ENCODE data around the gene NEGR1. TPM values are rescaled to one million over a fixed set of nuclear protein-coding genes. Genes with fewer than 3 reads are reported as not detected.

The NEGR1 gene
- total and polyA plus RNA-seq, 9 of the 15 experiments (the other 6 are each of a cell fraction or from before 2014, with no cell fraction given), result not detected

DNA sequence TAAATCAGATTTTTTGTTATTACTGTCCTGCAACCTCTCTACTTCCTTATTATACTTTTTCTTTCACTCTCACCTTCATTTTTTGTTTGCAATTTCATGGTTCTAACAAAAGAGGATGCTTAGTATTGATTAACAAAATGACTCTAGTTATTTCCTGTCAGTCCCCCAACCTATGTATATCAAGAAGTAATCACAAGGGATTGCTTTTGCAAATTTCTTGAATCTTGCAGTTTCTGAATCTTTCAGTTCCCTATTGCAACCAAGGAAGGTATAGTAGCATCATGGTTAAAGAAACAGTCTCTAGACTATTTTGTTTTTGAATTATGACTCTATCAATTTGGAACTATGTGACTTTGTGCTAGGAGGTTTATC, 446.9 kb downstream of the NEGR1 start:
- Histone ChIP-seq H3K27ac (ENCODE audit: extremely low read depth, low read depth, low read length) (no peak overlapping the region), H3K9ac (ENCODE audit: insufficient read depth in 1 of 2, low read depth in 2 of 2, low read length in 2 of 2) (no peak overlapping the region), H3K4me3 (no peak overlapping the region), H3K79me2 (ENCODE audit: control insufficient read depth, insufficient read depth, low read length) (no peaks in the 10 kb centered on the region), H2AFZ (ENCODE audit: low read depth, low read length) (no peak overlapping the region), H3K9me3 (replicated peaks; ENCODE audit: control insufficient read depth, insufficient read depth, low read depth, low read length) (no peaks in the 10 kb centered on the region), H4K20me1 (replicated peaks; ENCODE audit: control insufficient read depth, insufficient read depth, low read length) (no peaks in the 10 kb centered on the region), H3K4me1 (replicated peaks in 1 of 2; ENCODE audit: control insufficient read depth in 2 of 2, insufficient read depth in 2 of 2, low read length in 2 of 2) (no peaks in the 10 kb centered on the region), H3K4me2 (ENCODE audit: insufficient read depth, low read length) (no peak overlapping the region), H3K36me3 (ENCODE audit: control insufficient read depth, insufficient read depth, low read length) (no peaks in the 10 kb centered on the region), H3K27me3 (ENCODE audit: control insufficient read depth in 2 of 2, insufficient read depth in 2 of 2, low read length in 2 of 2) (no peaks in the 10 kb centered on the region), H3K9me1 (ENCODE audit: control insufficient read depth, insufficient read depth, low read length) (no peaks in the 10 kb centered on the region)
- intact Hi-C loops (cut with micrococcal nuclease), result no loop called here
- no peak for FAIRE-seq
- DNase-seq (ENCODE audit: extremely low read depth in 1 of 4, low spot score in 3 of 4), result no peak
- BruUV-seq (replicated peaks), result no TSS peak
- ChIA-PET CTCF (ENCODE audit: low intra/inter-chr PET ratio) (no interaction called here), POLR2A (no interaction called here)
- no peak for ATAC-seq
- in situ Hi-C loops (cut with MboI), result no loop called here
- TF ChIP-seq ZBTB2 (IDR thresholded peaks at IDR 0.05), result no peak
- no peak for TF ChIP-seq RAD51 (IDR thresholded peaks at IDR 0.05; ENCODE audit: borderline replicate concordance, low read depth)
- no peak for TF ChIP-seq ZNF121 (CRISPR knock-in tag; conservative IDR thresholded peaks at IDR 0.05)
- TF ChIP-seq ILF3 (IDR thresholded peaks at IDR 0.05; ENCODE audit: borderline replicate concordance), result no peak
- no peak for TF ChIP-seq ZNF324 (CRISPR knock-in tag; IDR thresholded peaks at IDR 0.05)
- TF ChIP-seq ZNF77 (CRISPR knock-in tag; IDR thresholded peaks at IDR 0.05), result no peak
- TF ChIP-seq, protein P1, sequence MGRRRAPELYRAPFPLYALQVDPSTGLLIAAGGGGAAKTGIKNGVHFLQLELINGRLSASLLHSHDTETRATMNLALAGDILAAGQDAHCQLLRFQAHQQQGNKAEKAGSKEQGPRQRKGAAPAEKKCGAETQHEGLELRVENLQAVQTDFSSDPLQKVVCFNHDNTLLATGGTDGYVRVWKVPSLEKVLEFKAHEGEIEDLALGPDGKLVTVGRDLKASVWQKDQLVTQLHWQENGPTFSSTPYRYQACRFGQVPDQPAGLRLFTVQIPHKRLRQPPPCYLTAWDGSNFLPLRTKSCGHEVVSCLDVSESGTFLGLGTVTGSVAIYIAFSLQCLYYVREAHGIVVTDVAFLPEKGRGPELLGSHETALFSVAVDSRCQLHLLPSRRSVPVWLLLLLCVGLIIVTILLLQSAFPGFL (CRISPR knock-in tag; IDR thresholded peaks at IDR 0.05), result no peak
- no peak for TF ChIP-seq MXD1 (CRISPR knock-in tag; IDR thresholded peaks at IDR 0.05; ENCODE audit: borderline replicate concordance, poor library complexity, severe bottlenecking)
- no peak for TF ChIP-seq ZBTB33 (CRISPR knock-in tag; IDR thresholded peaks at IDR 0.05)
- no peak for TF ChIP-seq NCOA4 (IDR thresholded peaks at IDR 0.05; ENCODE audit: partially characterized antibody)
- TF ChIP-seq ZNF175 (CRISPR knock-in tag; IDR thresholded peaks at IDR 0.05; ENCODE audit: low read depth), result no peak
- TF ChIP-seq TAF7 (tag; IDR thresholded peaks at IDR 0.05), result no peak
- TF ChIP-seq ZNF140 (CRISPR knock-in tag; IDR thresholded peaks at IDR 0.05), result no peak
